OCI-LY7 (cell line): ENCODE results near the gene NCAPH2. TPM values are rescaled to one million over a fixed set of nuclear protein-coding genes. Genes with fewer than 3 reads are reported as not detected.
"Not testable (repeated sequence)": the region's sequence is repeated elsewhere in the genome, so short reads cannot be mapped to it uniquely, and the experiment has no call there.

Experiments used
- BruUV-seq: library from RNA; stranded (reverse); fragments of 400-500 nt; replicated peaks from 2 replicates; lab custom pipeline; 2021; lab: Mats Ljungman, UMichigan
- CTCF ChIA-PET: fragments of 300-600 bp; sonication (Branson Sonifier 250); formaldehyde crosslinking; loops from one replicate; lab custom pipeline; 2022; ENCODE audit warnings: antibody characterized with exemption; ENCODE audit not compliant: unreplicated experiment; lab: Charles Lee
- POLR2A ChIA-PET: fragments of 300-600 bp; sonication (Branson Sonifier 250); formaldehyde crosslinking; loops from one replicate; lab custom pipeline; 2022; ENCODE audit warnings: antibody characterized with exemption; lab: Charles Lee
- DNase-seq: peaks from one replicate; pipeline ENCODE4 v3.0.0-alpha.2; 2015; ENCODE audit warnings: low spot score
- H2AFZ ChIP-seq: fragments of 200-600 bp; sonication (generic), shearing (Covaris generic); 2 replicates; pipeline ENCODE4 v1.6.1; 2014; ENCODE audit warnings: mild to moderate bottlenecking, antibody characterized with exemption, low read length, moderate library complexity
- H3K27ac ChIP-seq: fragments of 200-600 bp; sonication (generic); 2 replicates; pipeline ENCODE4 v1.5.1; 2014; ENCODE audit warnings: mixed run types, low read depth, mild to moderate bottlenecking, moderate library complexity, low read length, inconsistent platforms; ENCODE audit not compliant: poor library complexity, severe bottlenecking
- H3K36me3 ChIP-seq: fragments of 200-600 bp; sonication (generic); 2 replicates; pipeline ENCODE4 v1.6.1; 2014; ENCODE audit warnings: mild to moderate bottlenecking, antibody characterized with exemption, low read length, moderate library complexity, mixed read lengths; ENCODE audit not compliant: insufficient read depth
- H3K4me1 ChIP-seq: fragments of 200-600 bp; sonication (generic); 2 replicates; pipeline ENCODE4 v1.5.1; 2014; ENCODE audit warnings: mild to moderate bottlenecking, low read length; ENCODE audit not compliant: insufficient read depth, poor library complexity, severe bottlenecking
- H3K4me2 ChIP-seq: fragments of 200-600 bp; sonication (generic); 2 replicates; pipeline ENCODE4 v1.6.1; 2014; ENCODE audit warnings: mild to moderate bottlenecking, low read length
- H3K4me3 ChIP-seq: fragments of 200-600 bp; sonication (generic); 2 replicates; pipeline ENCODE4 v1.5.1; 2014; ENCODE audit warnings: mild to moderate bottlenecking, low read depth, low read length; ENCODE audit not compliant: poor library complexity, severe bottlenecking
- H3K79me2 ChIP-seq: fragments of 200-600 bp; sonication (generic); 2 replicates; pipeline ENCODE4 v1.6.1; 2016; ENCODE audit warnings: low read depth, mild to moderate bottlenecking, low read length, moderate library complexity, mixed read lengths; ENCODE audit not compliant: insufficient read depth
- H3K9me2 ChIP-seq: fragments of 200-600 bp; sonication (generic); 2 replicates; pipeline ENCODE4 v1.6.1; 2016; ENCODE audit warnings: mild to moderate bottlenecking, low read length, mixed read lengths; ENCODE audit not compliant: insufficient read depth
- H3K9me3 ChIP-seq: fragments of 200-600 bp; sonication (generic); 2 replicates; pipeline ENCODE4 v1.6.1; 2014; ENCODE audit warnings: mild to moderate bottlenecking, mixed run types, low read length, mixed read lengths
- H4K20me1 ChIP-seq: fragments of 200-600 bp; sonication (generic); 2 replicates; pipeline ENCODE4 v1.6.1; 2014; ENCODE audit warnings: mild to moderate bottlenecking, antibody characterized with exemption, low read length, moderate library complexity, mixed read lengths; ENCODE audit not compliant: insufficient read depth
- CTCF ChIP-seq: fragments of 200-600 bp; sonication (generic); conservative IDR thresholded peaks from 2 replicates; pipeline ENCODE4 v1.5.1; 2014; ENCODE audit warnings: mild to moderate bottlenecking, antibody characterized with exemption, low read length, moderate library complexity, mixed read lengths
- EZH2phosphoT487 ChIP-seq: fragments of 200-600 bp; sonication (generic); IDR thresholded peaks from 2 replicates; pipeline ENCODE4 v1.6.1; 2018; ENCODE audit warnings: low read depth, borderline replicate concordance, mild to moderate bottlenecking, mixed run types, antibody characterized with exemption, low read length, moderate library complexity, mixed read lengths
- intact Hi-C: fragments of 100-400 bp; cut with micrococcal nuclease; formaldehyde crosslinking; loops from one replicate; pipeline ENCODE4 v1.10.0; 2022; ENCODE audit not compliant: unreplicated experiment
- total RNA-seq, 2 experiments: library from RNA; depleted of rRNA in 1 of 2; stranded (reverse); fragments of >200 nt in 1 of 2; shearing (Covaris generic) in 1 of 2; gene quantifications; 2 replicates each; pipeline ENCODE4 v1.2.3, GENCODE V29; 2014 to 2022

The NCAPH2 gene
- total RNA-seq, 2 experiments from 2014 or later = 126 to 129 TPM

GRCh38 chr22:50540381-50540780, 32.4 kb downstream of the NCAPH2 start:
- intact Hi-C loops = no loop called here
- POLR2A ChIA-PET = interaction anchor here (0.7 to 2.1 kb wide), 8 partner anchors 8 to 80 kb away, joined by 3 to 12 read pairs (median 5); partner anchors contain the start of genes LMF2, NCAPH2 and SCO2
- Histone ChIP-seq H4K20me1 (no peaks in the 10 kb centered on the region), H3K36me3 (no peaks in the 10 kb centered on the region), H3K9me3 (no peaks in the 10 kb centered on the region), H3K9me2 (no peaks in the 10 kb centered on the region), H3K79me2 (no peaks in the 10 kb centered on the region), H2AFZ (peak overlapping the region; percentile 64; the same call in 1 of the 2 replicates), H3K4me2 (peak overlapping the region; percentile 75), H3K4me3 (no peak overlapping the region), H3K4me1 (peaks cover 68% of the 10 kb centered on the region), H3K27ac (peak overlapping the region; percentile 91)
- CTCF ChIA-PET = interaction anchor here (0.9 to 1.1 kb wide), 2 partner anchors 11 to 23 kb away, joined by 3 read pairs; partner anchors contain the start of gene TYMP
- DNase-seq = no peak
- BruUV-seq = no TSS peak
- no peak for TF ChIP-seq EZH2phosphoT487
- no peak for TF ChIP-seq CTCF

GRCh38 chr22:50541667-50542026, 33.6 kb downstream of the NCAPH2 start:
- H3K4me3 ChIP-seq, H3K36me3 ChIP-seq, DNase-seq, H3K79me2 ChIP-seq, H4K20me1 ChIP-seq, H3K9me2 ChIP-seq, BruUV-seq, intact Hi-C loops, H3K27ac ChIP-seq, H3K4me2 ChIP-seq, H3K9me3 ChIP-seq: not testable (repeated sequence)
- ChIA-PET POLR2A (interaction anchor here (0.8 kb wide), 1 partner anchor 438 kb away, joined by 3 read pairs; no protein-coding TSS in a partner anchor), CTCF (interaction anchor here (1.1 kb wide), 1 partner anchor 22 kb away, joined by 3 read pairs; no protein-coding TSS in a partner anchor)
- Histone ChIP-seq H2AFZ (peak overlapping the region; percentile 64; the same call in 1 of the 2 replicates), H3K4me1 (peaks cover 56% of the 10 kb centered on the region)

- no peak overlapping the region for H3K27ac ChIP-seq
- H3K4me3 ChIP-seq = no peak overlapping the region
- intact Hi-C loops = no loop called here
- POLR2A ChIA-PET = interaction anchor here (0.6 kb wide), 1 partner anchor 144 kb away, joined by 5 read pairs; no protein-coding TSS in a partner anchor
- no peaks in the 10 kb centered on the region for H3K79me2 ChIP-seq
- BruUV-seq = no TSS peak
- H3K9me3 ChIP-seq = no peaks in the 10 kb centered on the region
- H3K9me2 ChIP-seq = no peaks in the 10 kb centered on the region
- DNase-seq = no peak
- H3K4me2 ChIP-seq = no peak overlapping the region
- H3K4me1 ChIP-seq = peaks cover 56% of the 10 kb centered on the region
- CTCF ChIA-PET = no interaction called here
- H4K20me1 ChIP-seq = no peaks in the 10 kb centered on the region
- TF ChIP-seq EZH2phosphoT487 = no peak
- TF ChIP-seq CTCF = no peak
- no peaks in the 10 kb centered on the region for H3K36me3 ChIP-seq
- H2AFZ ChIP-seq = no peak overlapping the region
These were observed 34.4 kb downstream of the NCAPH2 start for GRCh38 chr22:50542416-50542927.
